K562 (cell line): ENCODE data around the gene ANKRD1. TPM values are rescaled to one million over a fixed set of nuclear protein-coding genes. Genes with fewer than 3 reads are reported as not detected.

Source experiments
- ATAC-seq: fragments of 200-7000 bp; cut with Tn5 transposase; 3 replicates; pipeline ENCODE4 v1.9.1; 2020; ENCODE audit warnings: moderate library complexity
- BruUV-seq: library from RNA; stranded (reverse); fragments of 400-500 nt; replicated peaks from 2 replicates; lab custom pipeline; 2021; lab: Mats Ljungman, UMichigan
- CTCF ChIA-PET: fragments of 300-600 bp; formaldehyde crosslinking; extraction: SDS; loops from one replicate; lab custom pipeline; 2021; ENCODE audit warnings: low intra/inter-chr PET ratio; lab: Yijun Ruan, JAX
- POLR2A ChIA-PET: fragments of 300-600, 350-650 bp; sonication (Branson Sonifier 250); formaldehyde crosslinking; extraction: SDS; loops from one replicate; lab custom pipeline; 2021; ENCODE audit warnings: antibody characterized with exemption, inconsistent platforms; lab: Yijun Ruan, JAX
- DNase-seq, 4 experiments: peaks; one replicate each; pipeline versions ENCODE4 v3.0.0 to v3.0.0-alpha.2; 2011 to 2018; ENCODE audit warnings: low spot score in 3 of 4, mixed read lengths in 3 of 4; ENCODE audit errors: extremely low read depth in 1 of 4
- FAIRE-seq: peaks from 2 replicates; lab custom pipeline; 2011; peaks lifted over from hg19 to GRCh38; lab: Jason Lieb, UNC
- H2AFZ ChIP-seq: 2 replicates; pipeline ENCODE4 v1.6.0; 2011; ENCODE audit warnings: low read depth, low read length, control low read depth, inconsistent platforms
- H3K27ac ChIP-seq: fragments of 200-600 bp; 3 replicates; pipeline ENCODE4 v1.8.0; 2011; ENCODE audit warnings: low read depth, mild to moderate bottlenecking, control low read depth, inconsistent platforms, low read length, moderate library complexity, mixed read lengths; ENCODE audit errors: extremely low read depth
- H3K27me3 ChIP-seq, 2 experiments: fragments of 300-600 bp in 1 of 2; 2 replicates in 1 of 2; 3 replicates in 1 of 2; pipeline versions ENCODE4 v1.6.0 to v1.8.0; 2011; ENCODE audit warnings: inconsistent platforms in 2 of 2, low read length in 2 of 2, mild to moderate bottlenecking in 1 of 2, mixed read lengths in 1 of 2, moderate library complexity in 1 of 2; ENCODE audit not compliant: control insufficient read depth in 2 of 2, insufficient read depth in 2 of 2
- H3K36me3 ChIP-seq: fragments of 300-600 bp; 3 replicates; pipeline ENCODE4 v1.8.0; 2011; ENCODE audit warnings: mild to moderate bottlenecking, low read length, inconsistent platforms; ENCODE audit not compliant: control insufficient read depth, insufficient read depth
- H3K4me1 ChIP-seq, 2 experiments: fragments of 200-600 bp in 1 of 2; replicated peaks in 1 of 2; 2 replicates in 1 of 2; 3 replicates in 1 of 2; pipeline versions ENCODE4 v1.5.1 to v1.8.0; 2011; ENCODE audit warnings: inconsistent platforms in 2 of 2, low read length in 2 of 2, mild to moderate bottlenecking in 1 of 2, mixed read lengths in 1 of 2, moderate library complexity in 1 of 2; ENCODE audit not compliant: control insufficient read depth in 2 of 2, insufficient read depth in 2 of 2
- H3K4me2 ChIP-seq: 2 replicates; pipeline ENCODE4 v1.6.1; 2011; ENCODE audit warnings: low read length, control low read depth, inconsistent platforms, mixed read lengths; ENCODE audit not compliant: insufficient read depth
- H3K4me3 ChIP-seq: fragments of 200-600 bp; sonication (generic), shearing (Covaris generic); 2 replicates; pipeline ENCODE4 v1.5.1; 2016; ENCODE audit warnings: control low read depth, inconsistent platforms
- H3K79me2 ChIP-seq: fragments of 200-600 bp; 3 replicates; pipeline ENCODE4 v1.8.0; 2011; ENCODE audit warnings: low read length, inconsistent platforms; ENCODE audit not compliant: control insufficient read depth, insufficient read depth
- H3K9ac ChIP-seq, 2 experiments: 2 replicates each; pipeline versions ENCODE4 v1.6.0 to v1.6.1; 2011; ENCODE audit warnings: low read depth in 2 of 2, low read length in 2 of 2, control low read depth in 1 of 2, inconsistent platforms in 1 of 2, mild to moderate bottlenecking in 1 of 2, mixed read lengths in 1 of 2; ENCODE audit not compliant: insufficient read depth in 1 of 2
- H3K9me1 ChIP-seq: one replicate; pipeline ENCODE4 v1.6.0; 2011; ENCODE audit warnings: inconsistent platforms, mild to moderate bottlenecking, low read length, moderate library complexity; ENCODE audit not compliant: control insufficient read depth, insufficient read depth
- H3K9me3 ChIP-seq: replicated peaks from 2 replicates; pipeline ENCODE4 v1.5.1; 2011; ENCODE audit warnings: low read depth, low read length, inconsistent platforms; ENCODE audit not compliant: control insufficient read depth, insufficient read depth
- H4K20me1 ChIP-seq: replicated peaks from 2 replicates; pipeline ENCODE4 v1.6.1; 2011; ENCODE audit warnings: low read length, inconsistent platforms, mixed read lengths; ENCODE audit not compliant: control insufficient read depth, insufficient read depth
- CHCHD3 ChIP-seq: fragments of 250-450 bp; sonication (Bioruptor Pico); IDR thresholded peaks from 2 replicates; pipeline ENCODE4 v2.1.2; 2022; ENCODE audit warnings: mild to moderate bottlenecking
- DPF2 ChIP-seq: fragments of 450-650 bp; IDR thresholded peaks from 2 replicates; pipeline ENCODE4 v1.6.1; 2016
- ELF1 ChIP-seq: fragments of 200-800 bp; sonication (Bioruptor generic); IDR thresholded peaks from 2 replicates; pipeline ENCODE4 v1.6.1; 2016; ENCODE audit warnings: missing genetic modification characterization, missing compliant biosample characterization
- GATA2 ChIP-seq: sonication (generic); formaldehyde crosslinking; IDR thresholded peaks from 2 replicates; pipeline ENCODE4 v1.4.0; 2020; ENCODE audit warnings: mild to moderate bottlenecking, missing genetic modification reagents
- GTF2F1 ChIP-seq: IDR thresholded peaks from 2 replicates; pipeline ENCODE4 v1.6.1; 2011; ENCODE audit warnings: low read depth, low read length, improper control_type of control experiment
- HNRNPUL1 ChIP-seq: fragments of 200-400 bp; formaldehyde crosslinking; IDR thresholded peaks from 2 replicates; pipeline ENCODE4 v1.6.1; 2017; ENCODE audit warnings: low read length
- MCM7 ChIP-seq, 2 experiments: fragments of 450-650 bp; IDR thresholded peaks; 2 replicates each; pipeline ENCODE4 v1.6.1; 2016 to 2018
- NEUROD1 ChIP-seq: fragments of 150-350 bp; IDR thresholded peaks from 2 replicates; pipeline ENCODE4 v1.6.1; 2014; ENCODE audit warnings: borderline replicate concordance, low read length, low read depth; ENCODE audit not compliant: partially characterized antibody
- SNIP1 ChIP-seq: fragments of 450-650 bp; IDR thresholded peaks from 2 replicates; pipeline ENCODE4 v1.7.1; 2017; ENCODE audit warnings: low read depth, mild to moderate bottlenecking
- SREBF2 ChIP-seq: sonication (generic); formaldehyde crosslinking; IDR thresholded peaks from 2 replicates; pipeline ENCODE4 v1.4.0; 2020; ENCODE audit warnings: mild to moderate bottlenecking, missing genetic modification reagents
- ZFP36 ChIP-seq: fragments of 150-350 bp; IDR thresholded peaks from 2 replicates; pipeline ENCODE4 v1.6.1; 2018; ENCODE audit warnings: low read length, low read depth; ENCODE audit not compliant: partially characterized antibody
- ZNF224 ChIP-seq: sonication (generic); formaldehyde crosslinking; IDR thresholded peaks from 2 replicates; pipeline ENCODE4 v1.8.0; 2022; ENCODE audit warnings: mild to moderate bottlenecking, missing genetic modification reagents
- WGBS: fragments of 100-300 bp; shearing (Covaris generic); methylation state at CpG from one replicate; pipeline ENCODE4 v1.1.6; 2016; ENCODE audit warnings: low coverage, mixed read lengths; ENCODE audit not compliant: insufficient coverage; ENCODE audit errors: missing lambda C conversion rate; 5-methylcytosine and 5-hydroxymethylcytosine counted together
- in situ Hi-C: fragments of 300-500 bp; cut with MboI; formaldehyde crosslinking; loops from 4 replicates; pipeline ENCODE4 v1.15.0; 2018; ENCODE audit warnings: inconsistent platforms, mixed read lengths
- intact Hi-C: fragments of 100-400 bp; cut with micrococcal nuclease; formaldehyde crosslinking; loops from 2 replicates; pipeline ENCODE4 v1.14.2; 2022
- polyA plus RNA-seq, 8 experiments: library from polyadenylated mRNA; depleted of rRNA in 4 of 8; stranded (reverse) in 5 of 8; unstranded in 3 of 8; fragments of >200 nt; fragmentation: Nextera tagmentation in 2 of 8; fragmentation: Illumina TruSeq in 1 of 8; extraction: Ambion mirVana in 2 of 8; extraction: Trizol in 1 of 8; gene quantifications; 2 replicates each; pipeline versions ENCODE4 v1.2.1 to v1.2.3, GENCODE V29; 2011 to 2014; ENCODE audit warnings: inconsistent platforms in 1 of 8, missing spikeins in 1 of 8
- total RNA-seq, 7 experiments: library from RNA; depleted of rRNA in 6 of 7; stranded (reverse); fragments of >200 nt in 6 of 7; fragmentation: Illumina TruSeq in 2 of 7; extraction: Trizol in 2 of 7; gene quantifications; 2 replicates each; pipeline versions ENCODE4 v1.2.1 to v1.2.3, GENCODE V29; 2011 to 2021; ENCODE audit warnings: low replicate concordance in 1 of 7
- TF ChIP-seq, protein P1 (sequence below): fragments of 450-650 bp; IDR thresholded peaks from 2 replicates; pipeline ENCODE4 v1.6.1; 2017; ENCODE audit warnings: antibody characterized with exemption
- TF ChIP-seq, protein P2 (sequence below): fragments of 450-650 bp; formaldehyde crosslinking; IDR thresholded peaks from 2 replicates; pipeline ENCODE4 v1.4.0; 2022; ENCODE audit warnings: missing genetic modification characterization
- TF ChIP-seq, protein P3 (sequence below), 2 experiments: IDR thresholded peaks in 1 of 2; conservative IDR thresholded peaks in 1 of 2; 2 replicates each; pipeline ENCODE4 v1.6.1; 2016; ENCODE audit warnings: low read depth in 2 of 2, mild to moderate bottlenecking in 1 of 2, missing compliant biosample characterization in 1 of 2, missing genetic modification characterization in 1 of 2, moderate library complexity in 1 of 2

ANKRD1 gene
- total and polyA plus RNA-seq, 9 of the 15 experiments (the other 6 are each of a cell fraction or from before 2014, with no cell fraction given), result not detected

DNA sequence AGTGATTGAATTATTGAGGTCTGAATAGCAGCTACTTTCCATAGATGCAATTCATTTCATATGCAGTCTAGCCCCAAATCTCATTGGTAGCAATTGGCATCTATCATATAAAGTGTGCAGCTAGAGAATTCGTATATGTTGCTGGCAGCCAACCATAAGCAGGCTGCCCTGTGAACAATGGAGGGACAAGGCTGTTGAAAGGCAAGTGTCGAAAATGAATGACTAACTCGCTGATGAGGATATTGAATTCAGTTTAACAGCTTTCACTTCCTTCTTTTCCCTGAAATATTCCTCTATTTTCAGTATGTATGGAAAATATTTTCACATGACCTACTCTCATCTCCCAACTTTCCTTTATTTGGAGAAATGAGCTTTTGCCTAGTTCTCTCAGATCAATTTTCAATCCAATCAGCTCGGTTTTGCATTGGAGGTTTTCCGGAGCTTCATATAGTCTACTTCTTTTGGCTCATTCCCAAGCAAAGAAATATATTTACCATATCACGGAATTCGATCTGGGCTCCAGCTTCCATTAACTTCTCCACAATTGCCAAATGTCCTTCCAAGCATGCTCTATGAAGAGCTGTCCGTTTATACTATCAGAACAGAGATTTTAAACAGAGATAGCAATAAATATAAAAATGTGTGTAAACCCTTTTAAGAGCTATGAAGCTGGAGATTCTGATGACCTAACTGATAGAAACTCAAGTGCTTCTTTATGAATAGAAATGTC is 3.5 kb downstream of the ANKRD1 start:
- H3K9me3 ChIP-seq, result no peaks in the 10 kb centered on the region
- no peaks in the 10 kb centered on the region; a peak in 1 of 5 replicates for H3K4me1 ChIP-seq
- ATAC-seq (no peak), FAIRE-seq (no peak), DNase-seq (no peak)
- ChIA-PET CTCF (no interaction called here), POLR2A (no interaction called here)
- no peaks in the 10 kb centered on the region for H4K20me1 ChIP-seq
- H3K36me3 ChIP-seq, result no peaks in the 10 kb centered on the region
- no peak overlapping the region for H2AFZ ChIP-seq
- no peaks in the 10 kb centered on the region for H3K79me2 ChIP-seq
- 1% methylated on average over 7 of the region's 8 CpGs for WGBS
- H3K9me1 ChIP-seq, result no peaks in the 10 kb centered on the region
- intact Hi-C loops (no loop called here), in situ Hi-C loops (loop anchor here (25.0 kb wide), 1 partner anchor 995 kb away; the partner anchor contains the start of genes BTAF1 and FGFBP3)
- H3K27ac ChIP-seq, result no peak overlapping the region
- BruUV-seq, result no TSS peak
- no peak overlapping the region for H3K4me3 ChIP-seq
- H3K4me2 ChIP-seq, result no peak overlapping the region
- H3K27me3 ChIP-seq, result peaks cover 4 to 5% of the 10 kb centered on the region in 2 experiments; a peak in 2 of 5 replicates
- TF ChIP-seq SNIP1 (no peak), ZNF224 (CRISPR knock-in tag) (no peak), ZFP36 (no peak), NEUROD1 (no peak), HNRNPUL1 (no peak), GATA2 (no peak), DPF2 (no peak), CHCHD3 (CRISPR knock-in tag) (no peak), MCM7 (IDR thresholded peaks at IDR 0.05) (no peak), SREBF2 (CRISPR knock-in tag) (no peak), GTF2F1 (no peak), ELF1 (no peak)
- TF ChIP-seq, protein P1, sequence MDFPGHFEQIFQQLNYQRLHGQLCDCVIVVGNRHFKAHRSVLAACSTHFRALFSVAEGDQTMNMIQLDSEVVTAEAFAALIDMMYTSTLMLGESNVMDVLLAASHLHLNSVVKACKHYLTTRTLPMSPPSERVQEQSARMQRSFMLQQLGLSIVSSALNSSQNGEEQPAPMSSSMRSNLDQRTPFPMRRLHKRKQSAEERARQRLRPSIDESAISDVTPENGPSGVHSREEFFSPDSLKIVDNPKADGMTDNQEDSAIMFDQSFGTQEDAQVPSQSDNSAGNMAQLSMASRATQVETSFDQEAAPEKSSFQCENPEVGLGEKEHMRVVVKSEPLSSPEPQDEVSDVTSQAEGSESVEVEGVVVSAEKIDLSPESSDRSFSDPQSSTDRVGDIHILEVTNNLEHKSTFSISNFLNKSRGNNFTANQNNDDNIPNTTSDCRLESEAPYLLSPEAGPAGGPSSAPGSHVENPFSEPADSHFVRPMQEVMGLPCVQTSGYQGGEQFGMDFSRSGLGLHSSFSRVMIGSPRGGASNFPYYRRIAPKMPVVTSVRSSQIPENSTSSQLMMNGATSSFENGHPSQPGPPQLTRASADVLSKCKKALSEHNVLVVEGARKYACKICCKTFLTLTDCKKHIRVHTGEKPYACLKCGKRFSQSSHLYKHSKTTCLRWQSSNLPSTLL, result no peak
- TF ChIP-seq, protein P2, sequence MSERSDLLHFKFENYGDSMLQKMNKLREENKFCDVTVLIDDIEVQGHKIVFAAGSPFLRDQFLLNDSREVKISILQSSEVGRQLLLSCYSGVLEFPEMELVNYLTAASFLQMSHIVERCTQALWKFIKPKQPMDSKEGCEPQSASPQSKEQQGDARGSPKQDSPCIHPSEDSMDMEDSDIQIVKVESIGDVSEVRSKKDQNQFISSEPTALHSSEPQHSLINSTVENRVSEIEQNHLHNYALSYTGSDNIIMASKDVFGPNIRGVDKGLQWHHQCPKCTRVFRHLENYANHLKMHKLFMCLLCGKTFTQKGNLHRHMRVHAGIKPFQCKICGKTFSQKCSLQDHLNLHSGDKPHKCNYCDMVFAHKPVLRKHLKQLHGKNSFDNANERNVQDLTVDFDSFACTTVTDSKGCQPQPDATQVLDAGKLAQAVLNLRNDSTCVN (CRISPR knock-in tag), result no peak
- TF ChIP-seq, protein P3, sequence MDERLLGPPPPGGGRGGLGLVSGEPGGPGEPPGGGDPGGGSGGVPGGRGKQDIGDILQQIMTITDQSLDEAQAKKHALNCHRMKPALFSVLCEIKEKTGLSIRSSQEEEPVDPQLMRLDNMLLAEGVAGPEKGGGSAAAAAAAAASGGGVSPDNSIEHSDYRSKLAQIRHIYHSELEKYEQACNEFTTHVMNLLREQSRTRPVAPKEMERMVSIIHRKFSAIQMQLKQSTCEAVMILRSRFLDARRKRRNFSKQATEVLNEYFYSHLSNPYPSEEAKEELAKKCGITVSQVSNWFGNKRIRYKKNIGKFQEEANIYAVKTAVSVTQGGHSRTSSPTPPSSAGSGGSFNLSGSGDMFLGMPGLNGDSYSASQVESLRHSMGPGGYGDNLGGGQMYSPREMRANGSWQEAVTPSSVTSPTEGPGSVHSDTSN (CRISPR knock-in tag; IDR thresholded peaks at IDR 0.05; ENCODE audit: low read depth), result no peak
- TF ChIP-seq, protein P3 (tag; conservative IDR thresholded peaks at IDR 0.05; ENCODE audit: low read depth), result no peak
- no peak overlapping the region for H3K9ac ChIP-seq
